Ishikawa (cell line): ENCODE data around the gene SH2D7.

Experiments used
- CEBPB ChIP-seq: IDR thresholded peaks from 2 replicates; pipeline ENCODE4 v1.6.1; 2012
- CREB1 ChIP-seq: IDR thresholded peaks from 2 replicates; pipeline ENCODE4 v1.6.1; 2012; ENCODE audit warnings: low read depth
- EGR1 ChIP-seq: IDR thresholded peaks from 2 replicates; pipeline ENCODE4 v1.6.1; 2012
- EP300 ChIP-seq: IDR thresholded peaks from 2 replicates; pipeline ENCODE4 v1.6.1; 2012; ENCODE audit warnings: borderline replicate concordance
- FOXM1 ChIP-seq: IDR thresholded peaks from 2 replicates; pipeline ENCODE4 v1.6.1; 2012; ENCODE audit warnings: low read depth, borderline replicate concordance
- MAX ChIP-seq: IDR thresholded peaks from 2 replicates; pipeline ENCODE4 v1.6.1; 2012
- NFIC ChIP-seq: IDR thresholded peaks from 2 replicates; pipeline ENCODE4 v1.6.1; 2012
- RAD21 ChIP-seq: IDR thresholded peaks from 2 replicates; pipeline ENCODE4 v1.6.1; 2012; ENCODE audit warnings: low read depth
- REST ChIP-seq: IDR thresholded peaks from 2 replicates; pipeline ENCODE4 v1.6.1; 2012; ENCODE audit warnings: low read depth, mild to moderate bottlenecking
- TAF1 ChIP-seq: IDR thresholded peaks from 2 replicates; pipeline ENCODE4 v1.6.1; 2012; ENCODE audit warnings: low read depth, mild to moderate bottlenecking
- TCF12 ChIP-seq: IDR thresholded peaks from 2 replicates; pipeline ENCODE4 v1.6.1; 2012; ENCODE audit warnings: low read depth
- TEAD4 ChIP-seq: IDR thresholded peaks from 2 replicates; pipeline ENCODE4 v1.6.1; 2012
- USF1 ChIP-seq: IDR thresholded peaks from 2 replicates; pipeline ENCODE4 v1.6.1; 2012
- YY1 ChIP-seq: IDR thresholded peaks from 2 replicates; pipeline ENCODE4 v1.6.1; 2012; ENCODE audit warnings: low read depth
- ZBTB7A ChIP-seq: IDR thresholded peaks from 2 replicates; pipeline ENCODE4 v1.6.1; 2012; ENCODE audit warnings: low read depth

Gene SH2D7

GRCh38 chr15:78111788-78112187, 19.4 kb downstream of the SH2D7 start:
- no peak for TF ChIP-seq NFIC
- TF ChIP-seq CREB1, result no peak
- no peak for TF ChIP-seq CEBPB
- TF ChIP-seq EGR1, result no peak
- no peak for TF ChIP-seq TEAD4
- TF ChIP-seq FOXM1, result no peak
- TF ChIP-seq REST, result no peak
- TF ChIP-seq USF1, result no peak

- no peak for TF ChIP-seq FOXM1
- TF ChIP-seq CREB1, result no peak
- TF ChIP-seq USF1, result no peak
- no peak for TF ChIP-seq TEAD4
- TF ChIP-seq NFIC, result no peak
- no peak for TF ChIP-seq MAX
- no peak for TF ChIP-seq EP300
- TF ChIP-seq ZBTB7A, result no peak
- no peak for TF ChIP-seq CEBPB
- no peak for TF ChIP-seq REST
- TF ChIP-seq EGR1, result no peak
- no peak for TF ChIP-seq YY1
- no peak for TF ChIP-seq TAF1
- TF ChIP-seq TCF12, result no peak
Measured at GRCh38 chr15:78112551-78112950, 20.2 kb downstream of the SH2D7 start.

- no peak for TF ChIP-seq EGR1
- no peak for TF ChIP-seq NFIC
- no peak for TF ChIP-seq YY1
- TF ChIP-seq MAX, result no peak
- TF ChIP-seq FOXM1, result no peak
- no peak for TF ChIP-seq EP300
- TF ChIP-seq TAF1, result no peak
- TF ChIP-seq TCF12, result no peak
- no peak for TF ChIP-seq TEAD4
- TF ChIP-seq RAD21, result no peak
- TF ChIP-seq ZBTB7A, result no peak
- TF ChIP-seq CEBPB, result no peak
- no peak for TF ChIP-seq USF1
- no peak for TF ChIP-seq CREB1
- no peak for TF ChIP-seq REST
Measured at GRCh38 chr15:78120523-78120922, 28.2 kb downstream of the SH2D7 start.

- TF ChIP-seq EP300 (no peak), TAF1 (no peak), CEBPB (no peak), REST (peak; percentile 67)
Measured at GRCh38 chr15:78125267-78125666, 32.9 kb downstream of the SH2D7 start.
